ENCODE results near the gene TRIP13. TPM values are rescaled to one million over a fixed set of nuclear protein-coding genes. Genes with fewer than 3 reads are reported as not detected.

The TRIP13 gene
- total RNA-seq, 1 experiment from 2014 or later: 60.2 TPM

- in situ Hi-C loops (cut with HindIII; ENCODE audit: low pct_unique_long_range_greater_than_20kb, low sequenced_read_pairs): no loop called here
- DNase-seq (ENCODE audit: low read depth): no peak
Measured at GRCh38 chr5:955886-956761, 63.4 kb downstream of the TRIP13 start.

- in situ Hi-C loops (cut with HindIII; ENCODE audit: low pct_unique_long_range_greater_than_20kb, low sequenced_read_pairs): no loop called here
- DNase-seq (ENCODE audit: low read depth): peak; percentile 84
Measured at GRCh38 chr5:956941-957747, 64.5 kb downstream of the TRIP13 start.

- DNase-seq (ENCODE audit: low read depth): no peak
- in situ Hi-C loops (cut with HindIII; ENCODE audit: low pct_unique_long_range_greater_than_20kb, low sequenced_read_pairs): no loop called here
Measured at GRCh38 chr5:957748-958485, 65.2 kb downstream of the TRIP13 start.

- peak; percentile 92 for DNase-seq (ENCODE audit: low read depth)
- in situ Hi-C loops (cut with HindIII; ENCODE audit: low pct_unique_long_range_greater_than_20kb, low sequenced_read_pairs): no loop called here
Measured at GRCh38 chr5:958701-959571, 66.3 kb downstream of the TRIP13 start.

- DNase-seq (ENCODE audit: low read depth): no peak
- in situ Hi-C loops (cut with HindIII; ENCODE audit: low pct_unique_long_range_greater_than_20kb, low sequenced_read_pairs): no loop called here
Measured at GRCh38 chr5:959581-960531, 67.2 kb downstream of the TRIP13 start.

GRCh38 chr5:960551-960950 lies 67.9 kb downstream of the TRIP13 start:
- in situ Hi-C loops (cut with HindIII; ENCODE audit: low pct_unique_long_range_greater_than_20kb, low sequenced_read_pairs): no loop called here
- peak; percentile 44 for DNase-seq (ENCODE audit: low read depth)

GRCh38 chr5:961002-961710 lies 68.5 kb downstream of the TRIP13 start:
- DNase-seq (ENCODE audit: low read depth): no peak
- in situ Hi-C loops (cut with HindIII; ENCODE audit: low pct_unique_long_range_greater_than_20kb, low sequenced_read_pairs): no loop called here

GRCh38 chr5:961711-962240 lies 69.1 kb downstream of the TRIP13 start:
- DNase-seq (ENCODE audit: low read depth): no peak
- in situ Hi-C loops (cut with HindIII; ENCODE audit: low pct_unique_long_range_greater_than_20kb, low sequenced_read_pairs): no loop called here

- no peak for DNase-seq (ENCODE audit: low read depth)
- in situ Hi-C loops (cut with HindIII; ENCODE audit: low pct_unique_long_range_greater_than_20kb, low sequenced_read_pairs): no loop called here
Measured at GRCh38 chr5:962386-962785, 69.7 kb downstream of the TRIP13 start.

- DNase-seq (ENCODE audit: low read depth): no peak
- in situ Hi-C loops (cut with HindIII; ENCODE audit: low pct_unique_long_range_greater_than_20kb, low sequenced_read_pairs): no loop called here
Measured at GRCh38 chr5:962801-963200, 70.1 kb downstream of the TRIP13 start.

- DNase-seq (ENCODE audit: low read depth): no peak
- in situ Hi-C loops (cut with HindIII; ENCODE audit: low pct_unique_long_range_greater_than_20kb, low sequenced_read_pairs): no loop called here
Measured at GRCh38 chr5:963310-963672, 70.6 kb downstream of the TRIP13 start.

GRCh38 chr5:963673-964531 lies 71.2 kb downstream of the TRIP13 start:
- in situ Hi-C loops (cut with HindIII; ENCODE audit: low pct_unique_long_range_greater_than_20kb, low sequenced_read_pairs): no loop called here
- DNase-seq (ENCODE audit: low read depth): no peak

- in situ Hi-C loops (cut with HindIII; ENCODE audit: low pct_unique_long_range_greater_than_20kb, low sequenced_read_pairs): no loop called here
- DNase-seq (ENCODE audit: low read depth): no peak
Measured at GRCh38 chr5:964821-965220, 72.1 kb downstream of the TRIP13 start.

GRCh38 chr5:965604-966344 lies 73.1 kb downstream of the TRIP13 start:
- DNase-seq (ENCODE audit: low read depth): no peak
- in situ Hi-C loops (cut with HindIII; ENCODE audit: low pct_unique_long_range_greater_than_20kb, low sequenced_read_pairs): no loop called here

- in situ Hi-C loops (cut with HindIII; ENCODE audit: low pct_unique_long_range_greater_than_20kb, low sequenced_read_pairs): no loop called here
- no peak for DNase-seq (ENCODE audit: low read depth)
Measured at GRCh38 chr5:966345-966710, 73.6 kb downstream of the TRIP13 start.
